ENCODE results near the gene PDCD1. TPM values are rescaled to one million over a fixed set of nuclear protein-coding genes. Genes with fewer than 3 reads are reported as not detected.

Gene PDCD1
- total and polyA plus RNA-seq, 2 of the 13 experiments (the other 11 are each of a cell fraction or from before 2014, with no cell fraction given): 0.04 TPM; not detected in 1

DNA sequence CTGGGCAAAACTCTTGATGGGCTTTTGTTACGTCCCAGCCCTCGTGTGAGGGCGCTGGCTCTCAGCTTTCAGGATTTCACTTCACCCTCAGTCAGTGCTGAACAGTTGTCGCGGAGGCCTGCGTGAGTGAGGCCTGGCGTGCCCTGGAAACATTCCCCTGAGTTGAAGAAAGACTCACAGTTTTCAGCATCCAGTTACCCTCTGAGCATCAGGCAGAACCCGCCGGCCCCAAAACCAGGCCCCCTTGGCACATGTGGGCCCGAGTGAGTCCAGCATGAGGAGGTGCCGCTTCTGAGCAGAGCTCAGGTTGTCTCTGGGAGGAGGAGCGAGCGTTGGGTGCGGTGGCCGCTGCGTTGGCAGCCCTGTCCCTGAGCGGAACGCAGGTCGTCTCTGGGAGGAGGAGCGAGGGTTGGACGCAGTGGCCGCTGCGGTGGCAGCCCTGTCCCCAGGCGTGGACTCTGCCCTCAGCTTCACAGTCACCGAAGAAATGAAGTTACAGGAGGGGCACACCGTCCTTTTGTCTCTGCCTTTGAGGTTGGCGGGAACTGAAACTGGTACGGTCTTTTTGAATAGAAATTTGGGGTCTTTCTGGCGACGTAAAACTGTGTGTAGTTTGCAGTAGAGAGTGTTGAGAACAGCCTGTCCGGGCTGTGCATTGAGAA, 49.8 kb downstream of the PDCD1 start, which contains the start of gene NEU4 (continued):
- TF ChIP-seq ZEB1 (IDR thresholded peaks at IDR 0.05; ENCODE audit: insufficient replicate concordance, low read depth) (no peak), NR2F2 (IDR thresholded peaks at IDR 0.05; ENCODE audit: borderline replicate concordance, low read depth) (peak; percentile 66; the same call in 1 of the 2 replicates), PCBP2 (optimal IDR thresholded peaks at IDR 0.05; ENCODE audit: low read depth, low read length, poor library complexity, severe bottlenecking) (no peak), ZNF33A (CRISPR knock-in tag; IDR thresholded peaks at IDR 0.05; ENCODE audit: borderline replicate concordance) (0 out of 2 replicates have a peak, but pooled peaks have one; percentile 55), ZKSCAN5 (CRISPR knock-in tag; IDR thresholded peaks at IDR 0.05) (no peak), NFKBIZ (CRISPR knock-in tag; IDR thresholded peaks at IDR 0.05) (peak; percentile 75), ERF (CRISPR knock-in tag; IDR thresholded peaks at IDR 0.05) (peak; percentile 86; the same call in 1 of the 2 replicates), CTCF (CRISPR knock-in tag; IDR thresholded peaks at IDR 0.05) (no peak; the same call in none of the 2 replicates), POGZ (CRISPR knock-in tag; IDR thresholded peaks at IDR 0.05) (peak; percentile 44; the same call in 1 of the 2 replicates), TOE1 (CRISPR knock-in tag; IDR thresholded peaks at IDR 0.05) (peak; percentile 60; the same call in 1 of the 2 replicates), HHEX (CRISPR knock-in tag; IDR thresholded peaks at IDR 0.05) (no peak), CHD4 (IDR thresholded peaks at IDR 0.05; ENCODE audit: borderline replicate concordance, low read length) (no peak), MZF1 (CRISPR knock-in tag; IDR thresholded peaks at IDR 0.05; ENCODE audit: borderline replicate concordance) (no peak), ZNF530 (CRISPR knock-in tag; IDR thresholded peaks at IDR 0.05; ENCODE audit: low read depth) (no peak), PAF1 (CRISPR knock-in tag; IDR thresholded peaks at IDR 0.05) (no peak), ZNF709 (CRISPR knock-in tag; IDR thresholded peaks at IDR 0.05) (peak; percentile 84), ZNF12 (CRISPR knock-in tag; IDR thresholded peaks at IDR 0.05) (peak; percentile 62)
- TF ChIP-seq, protein P1, sequence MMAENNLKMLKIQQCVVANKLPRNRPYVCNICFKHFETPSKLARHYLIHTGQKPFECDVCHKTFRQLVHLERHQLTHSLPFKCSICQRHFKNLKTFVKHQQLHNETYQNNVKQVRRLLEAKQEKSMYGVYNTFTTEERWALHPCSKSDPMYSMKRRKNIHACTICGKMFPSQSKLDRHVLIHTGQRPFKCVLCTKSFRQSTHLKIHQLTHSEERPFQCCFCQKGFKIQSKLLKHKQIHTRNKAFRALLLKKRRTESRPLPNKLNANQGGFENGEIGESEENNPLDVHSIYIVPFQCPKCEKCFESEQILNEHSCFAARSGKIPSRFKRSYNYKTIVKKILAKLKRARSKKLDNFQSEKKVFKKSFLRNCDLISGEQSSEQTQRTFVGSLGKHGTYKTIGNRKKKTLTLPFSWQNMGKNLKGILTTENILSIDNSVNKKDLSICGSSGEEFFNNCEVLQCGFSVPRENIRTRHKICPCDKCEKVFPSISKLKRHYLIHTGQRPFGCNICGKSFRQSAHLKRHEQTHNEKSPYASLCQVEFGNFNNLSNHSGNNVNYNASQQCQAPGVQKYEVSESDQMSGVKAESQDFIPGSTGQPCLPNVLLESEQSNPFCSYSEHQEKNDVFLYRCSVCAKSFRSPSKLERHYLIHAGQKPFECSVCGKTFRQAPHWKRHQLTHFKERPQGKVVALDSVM (CRISPR knock-in tag; IDR thresholded peaks at IDR 0.05): peak; percentile 75; the same call in 1 of the 2 replicates
- TF ChIP-seq, protein P2, sequence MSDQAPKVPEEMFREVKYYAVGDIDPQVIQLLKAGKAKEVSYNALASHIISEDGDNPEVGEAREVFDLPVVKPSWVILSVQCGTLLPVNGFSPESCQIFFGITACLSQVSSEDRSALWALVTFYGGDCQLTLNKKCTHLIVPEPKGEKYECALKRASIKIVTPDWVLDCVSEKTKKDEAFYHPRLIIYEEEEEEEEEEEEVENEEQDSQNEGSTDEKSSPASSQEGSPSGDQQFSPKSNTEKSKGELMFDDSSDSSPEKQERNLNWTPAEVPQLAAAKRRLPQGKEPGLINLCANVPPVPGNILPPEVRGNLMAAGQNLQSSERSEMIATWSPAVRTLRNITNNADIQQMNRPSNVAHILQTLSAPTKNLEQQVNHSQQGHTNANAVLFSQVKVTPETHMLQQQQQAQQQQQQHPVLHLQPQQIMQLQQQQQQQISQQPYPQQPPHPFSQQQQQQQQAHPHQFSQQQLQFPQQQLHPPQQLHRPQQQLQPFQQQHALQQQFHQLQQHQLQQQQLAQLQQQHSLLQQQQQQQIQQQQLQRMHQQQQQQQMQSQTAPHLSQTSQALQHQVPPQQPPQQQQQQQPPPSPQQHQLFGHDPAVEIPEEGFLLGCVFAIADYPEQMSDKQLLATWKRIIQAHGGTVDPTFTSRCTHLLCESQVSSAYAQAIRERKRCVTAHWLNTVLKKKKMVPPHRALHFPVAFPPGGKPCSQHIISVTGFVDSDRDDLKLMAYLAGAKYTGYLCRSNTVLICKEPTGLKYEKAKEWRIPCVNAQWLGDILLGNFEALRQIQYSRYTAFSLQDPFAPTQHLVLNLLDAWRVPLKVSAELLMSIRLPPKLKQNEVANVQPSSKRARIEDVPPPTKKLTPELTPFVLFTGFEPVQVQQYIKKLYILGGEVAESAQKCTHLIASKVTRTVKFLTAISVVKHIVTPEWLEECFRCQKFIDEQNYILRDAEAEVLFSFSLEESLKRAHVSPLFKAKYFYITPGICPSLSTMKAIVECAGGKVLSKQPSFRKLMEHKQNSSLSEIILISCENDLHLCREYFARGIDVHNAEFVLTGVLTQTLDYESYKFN (CRISPR knock-in tag; conservative IDR thresholded peaks at IDR 0.05): peak; percentile 91
- TF ChIP-seq, protein P3, sequence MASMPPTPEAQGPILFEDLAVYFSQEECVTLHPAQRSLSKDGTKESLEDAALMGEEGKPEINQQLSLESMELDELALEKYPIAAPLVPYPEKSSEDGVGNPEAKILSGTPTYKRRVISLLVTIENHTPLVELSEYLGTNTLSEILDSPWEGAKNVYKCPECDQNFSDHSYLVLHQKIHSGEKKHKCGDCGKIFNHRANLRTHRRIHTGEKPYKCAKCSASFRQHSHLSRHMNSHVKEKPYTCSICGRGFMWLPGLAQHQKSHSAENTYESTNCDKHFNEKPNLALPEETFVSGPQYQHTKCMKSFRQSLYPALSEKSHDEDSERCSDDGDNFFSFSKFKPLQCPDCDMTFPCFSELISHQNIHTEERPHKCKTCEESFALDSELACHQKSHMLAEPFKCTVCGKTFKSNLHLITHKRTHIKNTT (CRISPR knock-in tag; IDR thresholded peaks at IDR 0.05): no peak
